ENCODE measurements around the gene ALDH4A1.
A peak's percentile ranks its signal among the peaks of the same experiment; 100 is the strongest.
"Not testable (repeated sequence)": the region's sequence is repeated elsewhere in the genome, so short reads cannot be mapped to it uniquely, and the experiment has no call there.

ALDH4A1 gene

GRCh38 chr1:18874600-18874999 lies 27.8 kb downstream of the ALDH4A1 start:
- no peak for DNase-seq

GRCh38 chr1:18874036-18874435 lies 28.3 kb downstream of the ALDH4A1 start:
- DNase-seq, result no peak

- DNase-seq, result no peak
Observed at GRCh38 chr1:18872071-18872611, 30.2 kb downstream of the ALDH4A1 start.

GRCh38 chr1:18871401-18872070 lies 30.8 kb downstream of the ALDH4A1 start:
- DNase-seq, result no peak

- DNase-seq, result no peak
Observed at GRCh38 chr1:18870957-18871356, 31.4 kb downstream of the ALDH4A1 start.

- not testable (repeated sequence) for DNase-seq
Observed at GRCh38 chr1:18870595-18870865, 31.8 kb downstream of the ALDH4A1 start.

GRCh38 chr1:18869847-18870594 lies 32.3 kb downstream of the ALDH4A1 start:
- no peak for DNase-seq

GRCh38 chr1:18868801-18869424 lies 33.4 kb downstream of the ALDH4A1 start:
- DNase-seq, result no peak

- DNase-seq, result no peak
Observed at GRCh38 chr1:18868354-18868753, 34.0 kb downstream of the ALDH4A1 start.

GRCh38 chr1:18866846-18867245 lies 35.5 kb downstream of the ALDH4A1 start:
- DNase-seq, result no peak

- no peak for DNase-seq
Observed at GRCh38 chr1:18866314-18866713, 36.0 kb downstream of the ALDH4A1 start.

GRCh38 chr1:18865176-18865575 lies 37.2 kb downstream of the ALDH4A1 start:
- DNase-seq, result no peak

GRCh38 chr1:18861590-18861989 lies 40.8 kb downstream of the ALDH4A1 start:
- DNase-seq, result no peak

GRCh38 chr1:18861082-18861481 lies 41.3 kb downstream of the ALDH4A1 start:
- DNase-seq, result no peak

GRCh38 chr1:18859560-18859959 lies 42.8 kb downstream of the ALDH4A1 start, which contains the start of gene TAS1R2:
Gene TAS1R2, minus strand, starts transcription at chr1:18859660. Its CDS starts 0 bp downstream, at chr1:18859660.
- DNase-seq, result no peak

- DNase-seq, result no peak
Observed at GRCh38 chr1:18858070-18858688, 44.2 kb downstream of the ALDH4A1 start.

- no peak for DNase-seq
Observed at GRCh38 chr1:18856435-18856834, 45.9 kb downstream of the ALDH4A1 start.

GRCh38 chr1:18855573-18855972 lies 46.8 kb downstream of the ALDH4A1 start:
- no peak for DNase-seq

- DNase-seq, result no peak
Observed at GRCh38 chr1:18854331-18855025, 47.9 kb downstream of the ALDH4A1 start.

GRCh38 chr1:18852501-18852900 lies 49.9 kb downstream of the ALDH4A1 start:
- DNase-seq, result peak; percentile 32

GRCh38 chr1:18849261-18849711 lies 53.1 kb downstream of the ALDH4A1 start:
- no peak for DNase-seq

- DNase-seq, result not testable (repeated sequence)
Observed at GRCh38 chr1:18847723-18848122, 54.6 kb downstream of the ALDH4A1 start.

GRCh38 chr1:18840145-18840544 lies 62.2 kb downstream of the ALDH4A1 start:
- no peak for DNase-seq
